IPS-NIHi7 (cell line): Measurements from ENCODE around the gene SLC29A1.

ENCODE experiments used
- DNase-seq: peaks from one replicate; pipeline ENCODE4 v3.0.0; 2012; ENCODE audit warnings: mixed read lengths; ENCODE audit errors: extremely low spot score

Gene SLC29A1

DNA sequence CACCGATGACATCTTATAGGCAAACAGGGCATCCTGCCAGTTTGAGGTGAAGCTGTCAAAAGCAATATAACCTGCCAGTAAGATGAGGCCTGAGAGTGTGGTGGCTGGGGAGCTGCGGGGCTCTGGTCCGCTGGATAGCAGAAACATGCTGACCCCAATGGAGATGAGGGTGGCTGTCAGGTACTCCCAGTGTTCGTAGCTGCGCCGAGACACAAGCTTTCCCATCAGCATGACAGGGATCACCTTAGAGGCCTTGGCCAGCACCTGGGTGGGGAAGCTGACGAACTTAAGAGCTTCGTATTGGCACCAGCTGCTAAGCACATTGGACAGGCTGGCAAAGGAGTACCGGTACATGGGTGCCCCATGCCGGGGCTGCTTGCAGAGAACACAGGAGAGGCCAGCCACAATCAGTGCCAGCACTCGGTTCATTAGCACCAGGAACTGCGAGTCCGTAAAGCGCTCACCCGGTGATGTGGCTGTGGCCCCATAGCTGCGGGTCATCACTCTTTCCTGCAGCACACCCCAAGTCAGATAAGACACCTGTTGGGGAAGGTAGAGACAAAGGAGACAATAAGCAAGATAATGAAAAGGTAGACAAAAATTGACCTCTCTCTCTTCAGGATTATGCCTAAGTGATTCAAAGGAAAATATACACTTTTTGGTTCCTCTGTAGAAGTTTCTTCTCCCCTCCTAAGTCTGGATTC, 31.9 kb downstream of the SLC29A1 start:
- no peak for DNase-seq

GRCh38 chr6:44255871-44256774, 32.7 kb downstream of the SLC29A1 start:
- DNase-seq, result no peak

- DNase-seq, result no peak
Observed at GRCh38 chr6:44256775-44257024, 33.3 kb downstream of the SLC29A1 start.

GRCh38 chr6:44257025-44257752, 33.8 kb downstream of the SLC29A1 start, which contains the start of gene SLC35B2:
SLC35B2 (minus strand) TSS chr6:44257528; CDS start chr6:44257410, 118 bp downstream.
- peak; percentile 79 for DNase-seq

- DNase-seq, result no peak
Observed at GRCh38 chr6:44257753-44258324, 34.4 kb downstream of the SLC29A1 start.

- DNase-seq, result no peak
Observed at GRCh38 chr6:44258325-44258863, 35.0 kb downstream of the SLC29A1 start.

- no peak for DNase-seq
Observed at GRCh38 chr6:44258921-44259320, 35.5 kb downstream of the SLC29A1 start.

DNA sequence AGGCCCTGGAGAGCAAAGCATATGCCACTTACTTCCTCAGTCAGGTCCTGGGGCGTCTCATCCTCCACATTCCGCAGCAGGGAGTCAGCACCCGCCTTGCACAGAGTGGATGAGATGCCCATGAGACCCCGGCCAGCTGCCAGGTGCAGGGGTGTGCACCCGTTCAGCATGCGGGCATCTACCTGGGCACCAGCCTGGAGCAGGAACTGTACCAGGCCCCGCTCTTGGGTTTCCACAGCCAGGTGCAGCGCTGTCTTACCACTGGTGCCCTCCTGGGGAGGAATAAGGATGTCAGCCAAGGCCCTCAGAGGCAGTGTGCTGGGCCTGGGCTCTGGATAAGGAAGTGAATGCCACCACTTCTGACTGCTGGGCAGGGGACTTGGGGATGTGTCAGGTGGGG, 36.6 kb downstream of the SLC29A1 start:
- DNase-seq, result no peak

- no peak for DNase-seq
Observed at GRCh38 chr6:44260451-44261297, 37.3 kb downstream of the SLC29A1 start.

DNA sequence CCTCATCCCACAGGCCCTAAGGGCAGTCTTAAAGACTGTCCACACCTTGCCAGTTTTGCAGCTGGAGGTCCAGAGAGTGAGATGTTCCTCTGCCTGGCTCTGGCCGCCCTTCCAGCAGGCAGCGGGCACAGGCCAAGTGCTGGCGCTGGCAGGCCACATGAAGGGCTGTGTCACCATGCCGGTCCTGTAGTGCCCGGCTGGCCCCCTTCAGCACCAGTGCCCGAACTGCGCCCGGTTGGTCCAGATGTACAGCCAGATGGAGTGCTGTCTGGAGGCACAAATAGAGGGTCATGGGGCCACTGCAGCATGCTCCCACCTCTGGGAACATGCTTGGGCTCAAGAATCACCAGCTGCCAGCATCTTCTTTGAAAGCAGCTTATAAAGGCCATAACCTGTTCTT, 38.2 kb downstream of the SLC29A1 start:
- no peak for DNase-seq

- no peak for DNase-seq
Observed at GRCh38 chr6:44262467-44263353, 39.3 kb downstream of the SLC29A1 start.

GRCh38 chr6:44263354-44264100, 40.1 kb downstream of the SLC29A1 start:
- DNase-seq, result peak; percentile 46

DNA sequence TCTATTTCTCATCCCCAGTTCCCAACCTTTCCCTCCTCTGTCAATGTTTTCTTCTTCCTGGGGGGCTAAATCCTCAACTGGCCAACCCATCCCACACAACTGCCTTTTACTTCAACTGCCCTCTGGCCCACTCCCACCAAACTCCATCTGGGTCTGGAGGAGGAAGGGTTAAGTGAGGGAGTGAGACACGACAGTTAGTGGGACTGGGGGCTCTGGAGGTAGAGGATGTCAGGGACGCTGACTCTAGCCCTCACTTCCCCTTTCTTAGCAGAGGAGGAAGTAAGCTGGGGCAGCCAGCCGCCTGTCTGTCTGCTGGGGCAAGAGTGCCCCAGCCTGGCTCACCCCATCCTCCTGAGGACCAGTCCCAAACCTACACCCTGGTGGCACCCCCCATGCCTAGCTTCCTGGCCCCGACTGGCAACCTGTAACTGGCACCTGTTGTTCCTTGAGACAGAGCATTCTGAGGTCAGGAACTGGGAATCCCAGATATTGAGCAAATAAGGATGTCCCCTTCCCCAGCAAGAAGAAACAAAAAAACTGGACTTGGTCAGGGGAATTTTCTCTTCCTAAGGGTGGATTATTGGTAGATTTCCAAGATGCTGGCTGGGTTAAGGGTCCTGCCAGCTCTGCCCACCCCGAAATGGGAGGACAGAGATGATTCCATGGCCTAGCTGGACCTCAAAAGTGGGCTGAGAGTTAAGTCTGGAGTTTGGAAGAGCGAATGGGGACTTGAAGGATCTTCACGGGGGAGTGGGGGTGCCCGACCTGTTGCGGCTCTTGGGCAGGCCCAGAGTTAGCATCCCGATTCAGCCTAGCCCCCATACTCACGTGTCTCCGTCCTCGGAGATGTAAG, 41.0 kb downstream of the SLC29A1 start:
- no peak for DNase-seq

DNA sequence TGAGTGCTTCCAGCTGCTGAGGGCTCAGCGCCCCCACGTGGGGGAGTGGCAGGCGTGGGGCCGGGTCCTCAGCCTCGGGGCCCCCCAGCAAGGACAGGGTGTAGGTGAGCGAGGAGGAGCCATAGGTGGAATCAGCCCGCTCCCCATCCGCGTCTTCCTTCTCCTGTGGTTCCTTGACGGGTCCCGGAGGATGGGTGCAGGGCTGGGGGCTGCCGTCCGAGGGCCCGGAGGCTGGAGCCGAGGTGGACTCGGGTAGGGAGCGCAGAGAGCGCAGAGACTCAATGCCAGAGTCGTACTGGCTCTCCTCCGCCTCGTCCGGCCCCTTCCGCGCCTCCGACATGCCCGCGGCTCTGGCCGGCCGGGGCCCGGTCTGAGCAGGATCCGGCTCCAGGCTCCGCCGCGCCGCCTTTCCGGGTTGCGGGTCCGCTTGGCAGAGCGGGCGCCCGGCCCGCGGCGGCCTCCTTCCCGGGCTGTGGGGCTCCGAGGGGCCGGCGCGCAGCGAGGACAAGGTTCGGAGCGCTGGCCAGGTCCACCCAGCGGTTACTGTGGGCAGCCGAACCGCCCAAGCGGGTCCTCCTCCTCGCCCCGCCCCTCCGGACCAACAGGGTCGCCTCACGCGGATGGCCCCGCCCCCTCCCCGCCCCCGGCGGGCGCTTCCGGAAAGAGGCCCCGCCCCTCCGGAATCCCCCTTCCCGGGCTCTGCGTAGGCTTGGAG, 41.8 kb downstream of the SLC29A1 start, which contains the start of gene NFKBIE:
Gene NFKBIE, minus strand, starts transcription at position 545 of the 715 bp plus-strand sequence. Its CDS starts 205 bp downstream, at position 340.
- peak; percentile 96 for DNase-seq

DNA sequence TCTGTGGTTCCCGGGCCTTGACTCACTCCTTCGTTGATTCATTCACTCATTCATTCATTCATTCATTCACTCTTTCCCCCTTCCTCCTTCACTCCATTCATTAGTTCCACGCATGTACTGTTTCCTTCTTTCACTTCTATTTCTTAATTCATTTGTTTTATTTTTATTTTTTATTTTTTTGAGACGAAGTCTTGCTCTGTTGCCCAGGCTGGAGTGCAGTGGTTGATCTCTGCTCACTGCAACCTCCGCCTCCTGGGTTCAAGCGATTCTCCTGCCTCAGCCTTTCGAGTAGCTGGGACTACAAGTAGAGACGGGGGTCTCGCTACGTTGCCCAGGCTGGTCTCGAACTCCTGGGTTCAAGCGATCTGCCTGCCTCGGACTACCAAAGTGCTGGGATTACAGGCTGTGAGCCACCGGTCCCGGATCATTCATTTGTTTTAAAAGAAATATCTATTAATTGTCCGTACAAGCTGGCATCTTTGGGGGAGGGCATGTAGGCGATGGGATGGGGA, 42.4 kb downstream of the SLC29A1 start:
- DNase-seq, result no peak

DNA sequence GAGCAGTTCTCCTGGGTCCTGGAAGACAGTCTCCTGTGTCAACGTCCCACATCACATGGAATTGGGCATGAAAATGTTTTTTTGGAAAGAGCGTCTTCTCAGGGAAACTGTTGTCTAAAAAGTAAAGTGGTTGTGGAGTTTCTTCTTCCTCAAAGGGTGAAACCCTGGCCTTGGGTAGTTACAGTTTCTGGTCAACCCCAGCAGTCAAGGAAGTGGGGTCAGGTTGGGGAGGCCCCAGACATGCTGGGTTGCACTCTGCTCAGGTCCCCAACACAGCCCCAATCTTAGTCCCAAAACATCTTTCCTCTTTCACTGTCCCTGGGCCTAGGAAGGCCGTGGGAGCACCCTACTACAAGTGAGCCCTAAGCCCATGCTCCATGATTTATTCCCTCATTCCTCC, 43.0 kb downstream of the SLC29A1 start:
- DNase-seq, result no peak

DNA sequence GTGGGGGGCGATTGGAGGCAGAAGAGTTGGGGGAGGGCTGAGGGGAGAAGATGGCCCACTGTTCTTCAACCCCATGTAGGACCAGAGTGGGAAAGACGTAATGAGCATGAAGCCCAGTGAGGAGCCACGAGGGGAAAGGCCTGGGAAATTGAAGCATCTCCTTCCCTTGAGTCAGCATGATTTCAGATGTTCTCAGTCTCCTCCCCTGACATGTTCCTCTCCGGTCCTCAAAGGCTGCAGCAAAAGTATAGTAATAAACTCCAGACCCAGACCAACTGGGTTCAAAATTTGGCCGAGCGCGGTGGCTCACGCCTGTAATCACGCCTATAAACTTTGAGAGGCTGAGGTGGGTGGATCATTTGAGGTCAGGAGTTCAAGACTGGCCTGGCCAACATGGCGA, 43.9 kb downstream of the SLC29A1 start:
- DNase-seq, result no peak
